ENCODE results near the gene TARM1.

- TF ChIP-seq, protein P1, sequence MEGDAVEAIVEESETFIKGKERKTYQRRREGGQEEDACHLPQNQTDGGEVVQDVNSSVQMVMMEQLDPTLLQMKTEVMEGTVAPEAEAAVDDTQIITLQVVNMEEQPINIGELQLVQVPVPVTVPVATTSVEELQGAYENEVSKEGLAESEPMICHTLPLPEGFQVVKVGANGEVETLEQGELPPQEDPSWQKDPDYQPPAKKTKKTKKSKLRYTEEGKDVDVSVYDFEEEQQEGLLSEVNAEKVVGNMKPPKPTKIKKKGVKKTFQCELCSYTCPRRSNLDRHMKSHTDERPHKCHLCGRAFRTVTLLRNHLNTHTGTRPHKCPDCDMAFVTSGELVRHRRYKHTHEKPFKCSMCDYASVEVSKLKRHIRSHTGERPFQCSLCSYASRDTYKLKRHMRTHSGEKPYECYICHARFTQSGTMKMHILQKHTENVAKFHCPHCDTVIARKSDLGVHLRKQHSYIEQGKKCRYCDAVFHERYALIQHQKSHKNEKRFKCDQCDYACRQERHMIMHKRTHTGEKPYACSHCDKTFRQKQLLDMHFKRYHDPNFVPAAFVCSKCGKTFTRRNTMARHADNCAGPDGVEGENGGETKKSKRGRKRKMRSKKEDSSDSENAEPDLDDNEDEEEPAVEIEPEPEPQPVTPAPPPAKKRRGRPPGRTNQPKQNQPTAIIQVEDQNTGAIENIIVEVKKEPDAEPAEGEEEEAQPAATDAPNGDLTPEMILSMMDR (IDR thresholded peaks at IDR 0.05; ENCODE audit: low read length): no peak
- TF ChIP-seq EZH2phosphoT487 (IDR thresholded peaks at IDR 0.05; ENCODE audit: low read length) (no peak), EZH2 (optimal IDR thresholded peaks at IDR 0.05; ENCODE audit: low read depth, low read length) (no peak)
Measured at GRCh38 chr19:54069470-54069869, 11.7 kb downstream of the TARM1 start.

Data from MM.1S (cell line).